Osteocyte (in vitro differentiated cells): Measurements from ENCODE around the gene RETN. TPM values are rescaled to one million over a fixed set of nuclear protein-coding genes. Genes with fewer than 3 reads are reported as not detected.

ENCODE experiments used
- DNase-seq: peaks from one replicate; pipeline ENCODE4 v3.0.0; 2021; ENCODE audit warnings: mixed read lengths; ENCODE audit not compliant: unreplicated experiment; ENCODE audit errors: extremely low spot score
- H3K27ac Mint-ChIP-seq: one replicate; pipeline ENCODE4 v1.8.0; 2021; ENCODE audit warnings: mild to moderate bottlenecking, mixed read lengths; ENCODE audit not compliant: unreplicated experiment
- H3K27me3 Mint-ChIP-seq: one replicate; pipeline ENCODE4 v1.8.0; 2021; ENCODE audit warnings: mixed read lengths; ENCODE audit not compliant: unreplicated experiment
- H3K36me3 Mint-ChIP-seq: one replicate; pipeline ENCODE4 v1.8.0; 2021; ENCODE audit warnings: mixed read lengths; ENCODE audit not compliant: unreplicated experiment
- H3K4me1 Mint-ChIP-seq: one replicate; pipeline ENCODE4 v1.8.0; 2021; ENCODE audit warnings: mixed read lengths; ENCODE audit not compliant: unreplicated experiment
- H3K4me3 Mint-ChIP-seq: one replicate; pipeline ENCODE4 v1.8.0; 2021; ENCODE audit warnings: mild to moderate bottlenecking, moderate library complexity, mixed read lengths; ENCODE audit not compliant: unreplicated experiment
- H3K9me3 Mint-ChIP-seq: one replicate; pipeline ENCODE4 v1.8.0; 2021; ENCODE audit warnings: mixed read lengths; ENCODE audit not compliant: unreplicated experiment
- total RNA-seq: library from RNA; stranded (reverse); gene quantifications from 2 replicates; pipeline ENCODE4 v1.2.1, GENCODE V29; 2021
- TF ChIP-seq, protein P1 (sequence below): fragments of 200-600 bp; sonication (generic); IDR thresholded peaks from 2 replicates; pipeline ENCODE4 v1.5.0; 2021; ENCODE audit warnings: antibody characterized with exemption, mild to moderate bottlenecking, moderate library complexity

Gene RETN
- total RNA-seq, 1 donor from 2014 or later: not detected

DNA sequence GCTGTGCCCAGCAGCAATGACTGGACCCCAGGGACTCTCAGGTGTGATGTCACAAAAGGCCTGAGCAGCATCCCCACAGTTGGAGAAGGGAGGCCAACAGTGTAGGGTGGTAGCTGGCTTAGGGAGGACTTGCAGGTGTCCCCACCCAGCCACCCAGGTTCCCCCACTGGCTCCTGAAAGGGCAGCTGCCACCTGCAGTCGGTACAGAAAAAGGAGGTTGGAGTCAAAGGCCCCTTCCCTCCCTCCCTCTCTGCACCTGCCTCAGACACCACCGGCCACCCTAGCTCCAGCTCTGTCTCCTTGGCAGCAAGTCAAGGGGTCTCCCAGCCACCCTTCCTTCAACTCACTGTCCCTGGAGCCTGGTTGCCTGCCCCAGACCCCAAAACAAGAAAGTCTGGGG, 35.2 kb upstream of the RETN start, which contains the start of gene PCP2:
TSS of gene PCP2 (minus strand) at position 22 of the 400 bp plus-strand sequence. CDS start 262 bp downstream, outside the sequence.
- no peak for DNase-seq
- H3K36me3 Mint-ChIP-seq: no peaks in the 10 kb centered on the region
- H3K27me3 Mint-ChIP-seq: peaks cover 16% of the 10 kb centered on the region
- no peak within 1 kb of the TSS for H3K27ac Mint-ChIP-seq
- H3K4me3 Mint-ChIP-seq: no peak within 1 kb of the TSS
- peaks cover 20% of the 10 kb centered on the region for H3K4me1 Mint-ChIP-seq
- TF ChIP-seq, protein P1, sequence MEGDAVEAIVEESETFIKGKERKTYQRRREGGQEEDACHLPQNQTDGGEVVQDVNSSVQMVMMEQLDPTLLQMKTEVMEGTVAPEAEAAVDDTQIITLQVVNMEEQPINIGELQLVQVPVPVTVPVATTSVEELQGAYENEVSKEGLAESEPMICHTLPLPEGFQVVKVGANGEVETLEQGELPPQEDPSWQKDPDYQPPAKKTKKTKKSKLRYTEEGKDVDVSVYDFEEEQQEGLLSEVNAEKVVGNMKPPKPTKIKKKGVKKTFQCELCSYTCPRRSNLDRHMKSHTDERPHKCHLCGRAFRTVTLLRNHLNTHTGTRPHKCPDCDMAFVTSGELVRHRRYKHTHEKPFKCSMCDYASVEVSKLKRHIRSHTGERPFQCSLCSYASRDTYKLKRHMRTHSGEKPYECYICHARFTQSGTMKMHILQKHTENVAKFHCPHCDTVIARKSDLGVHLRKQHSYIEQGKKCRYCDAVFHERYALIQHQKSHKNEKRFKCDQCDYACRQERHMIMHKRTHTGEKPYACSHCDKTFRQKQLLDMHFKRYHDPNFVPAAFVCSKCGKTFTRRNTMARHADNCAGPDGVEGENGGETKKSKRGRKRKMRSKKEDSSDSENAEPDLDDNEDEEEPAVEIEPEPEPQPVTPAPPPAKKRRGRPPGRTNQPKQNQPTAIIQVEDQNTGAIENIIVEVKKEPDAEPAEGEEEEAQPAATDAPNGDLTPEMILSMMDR: no peak
- no peaks in the 10 kb centered on the region for H3K9me3 Mint-ChIP-seq

DNA sequence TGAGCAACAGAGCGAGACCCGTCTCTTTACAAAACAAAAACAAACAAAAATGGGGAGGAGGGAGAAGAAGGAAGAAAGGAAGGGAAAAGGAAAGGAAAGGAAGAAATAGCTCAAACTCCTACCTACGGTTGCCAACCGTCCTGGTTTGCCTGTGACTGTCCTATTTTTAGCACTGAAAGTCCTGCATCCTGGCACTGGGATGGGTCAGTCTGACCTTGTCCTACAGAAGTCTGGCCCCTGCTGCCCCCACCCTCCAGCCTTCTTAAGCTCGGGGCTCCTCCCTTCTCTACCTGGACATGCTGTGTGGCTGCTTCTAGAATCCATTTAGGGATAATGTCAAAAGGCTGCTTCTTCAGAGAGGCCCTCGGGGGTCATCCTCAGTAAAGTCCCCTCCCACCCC, 33.2 kb upstream of the RETN start:
- TF ChIP-seq, protein P1: no peak
- no peak overlapping the region for H3K4me3 Mint-ChIP-seq
- no peak overlapping the region for H3K27ac Mint-ChIP-seq
- H3K4me1 Mint-ChIP-seq: peaks cover 4% of the 10 kb centered on the region
- H3K27me3 Mint-ChIP-seq: peaks cover 16% of the 10 kb centered on the region
- H3K9me3 Mint-ChIP-seq: no peaks in the 10 kb centered on the region
- DNase-seq: no peak
- no peaks in the 10 kb centered on the region for H3K36me3 Mint-ChIP-seq

DNA sequence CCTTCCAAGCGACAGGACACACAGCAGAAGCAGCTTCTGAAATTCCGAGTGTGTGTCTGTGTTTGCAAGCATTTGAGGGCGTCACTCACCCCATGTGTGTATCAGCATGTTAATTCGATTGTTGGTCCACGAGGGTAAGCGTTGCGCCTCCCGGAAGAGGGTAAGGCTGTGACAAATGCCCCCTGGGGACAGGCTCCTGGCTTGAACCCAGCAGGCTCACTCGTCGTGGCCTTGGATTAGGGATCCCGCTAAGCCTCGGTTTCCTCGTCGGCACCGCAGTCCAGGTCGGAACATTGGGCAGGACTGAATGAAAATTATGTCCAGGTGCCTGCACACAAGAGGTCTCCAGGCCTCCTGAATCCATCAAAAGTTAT, 32.5 kb upstream of the RETN start:
- Mint-ChIP-seq H3K27ac (no peak overlapping the region), H3K36me3 (no peaks in the 10 kb centered on the region), H3K27me3 (peaks cover 16% of the 10 kb centered on the region), H3K9me3 (no peaks in the 10 kb centered on the region), H3K4me3 (peak overlapping the region; percentile 40), H3K4me1 (no peaks in the 10 kb centered on the region)
- TF ChIP-seq, protein P1: no peak
- DNase-seq: no peak

DNA sequence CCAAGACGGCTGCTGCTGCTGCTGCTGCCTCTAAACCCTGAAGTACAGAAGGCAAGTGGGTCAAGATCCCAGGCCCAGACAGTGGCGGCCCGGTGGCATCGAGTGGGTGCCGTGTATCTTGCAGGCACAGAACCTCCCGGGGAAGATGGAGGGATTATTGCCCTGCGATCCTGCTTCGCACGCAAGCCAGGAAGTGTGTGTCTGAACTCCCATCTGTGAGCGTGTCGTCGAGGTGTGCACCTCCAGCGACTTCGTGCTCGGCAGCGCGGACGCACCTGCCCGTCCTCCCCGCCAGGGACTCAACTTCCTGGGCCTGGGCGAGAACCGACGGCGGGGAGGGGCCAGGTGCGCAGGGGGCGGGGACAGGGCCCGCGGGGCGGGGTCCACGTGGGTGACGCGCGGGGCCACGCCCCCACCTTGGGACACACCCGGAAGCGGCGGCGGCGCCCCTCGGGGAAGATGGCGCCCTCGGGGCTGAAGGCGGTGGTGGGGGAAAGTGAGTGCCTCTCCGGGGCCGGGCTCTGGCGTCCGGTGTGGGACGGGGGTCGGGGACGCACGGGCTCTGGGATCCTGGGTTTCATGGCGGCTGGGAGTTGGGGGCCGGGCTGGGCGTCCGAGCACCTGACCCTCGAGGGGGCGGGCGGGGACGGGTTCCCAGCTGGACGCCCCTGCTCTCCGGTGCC, 32.0 kb upstream of the RETN start, which contains the start of gene STXBP2:
TSS of gene STXBP2 (plus strand) at position 420 of the 683 bp plus-strand sequence. CDS start at position 460, 40 bp downstream.
- Mint-ChIP-seq H3K27ac (no peak within 1 kb of the TSS), H3K9me3 (no peaks in the 10 kb centered on the region), H3K27me3 (peaks cover 16% of the 10 kb centered on the region), H3K4me1 (no peaks in the 10 kb centered on the region), H3K4me3 (peak within 1 kb of the TSS; percentile 57), H3K36me3 (no peaks in the 10 kb centered on the region)
- TF ChIP-seq, protein P1: no peak
- no peak for DNase-seq

DNA sequence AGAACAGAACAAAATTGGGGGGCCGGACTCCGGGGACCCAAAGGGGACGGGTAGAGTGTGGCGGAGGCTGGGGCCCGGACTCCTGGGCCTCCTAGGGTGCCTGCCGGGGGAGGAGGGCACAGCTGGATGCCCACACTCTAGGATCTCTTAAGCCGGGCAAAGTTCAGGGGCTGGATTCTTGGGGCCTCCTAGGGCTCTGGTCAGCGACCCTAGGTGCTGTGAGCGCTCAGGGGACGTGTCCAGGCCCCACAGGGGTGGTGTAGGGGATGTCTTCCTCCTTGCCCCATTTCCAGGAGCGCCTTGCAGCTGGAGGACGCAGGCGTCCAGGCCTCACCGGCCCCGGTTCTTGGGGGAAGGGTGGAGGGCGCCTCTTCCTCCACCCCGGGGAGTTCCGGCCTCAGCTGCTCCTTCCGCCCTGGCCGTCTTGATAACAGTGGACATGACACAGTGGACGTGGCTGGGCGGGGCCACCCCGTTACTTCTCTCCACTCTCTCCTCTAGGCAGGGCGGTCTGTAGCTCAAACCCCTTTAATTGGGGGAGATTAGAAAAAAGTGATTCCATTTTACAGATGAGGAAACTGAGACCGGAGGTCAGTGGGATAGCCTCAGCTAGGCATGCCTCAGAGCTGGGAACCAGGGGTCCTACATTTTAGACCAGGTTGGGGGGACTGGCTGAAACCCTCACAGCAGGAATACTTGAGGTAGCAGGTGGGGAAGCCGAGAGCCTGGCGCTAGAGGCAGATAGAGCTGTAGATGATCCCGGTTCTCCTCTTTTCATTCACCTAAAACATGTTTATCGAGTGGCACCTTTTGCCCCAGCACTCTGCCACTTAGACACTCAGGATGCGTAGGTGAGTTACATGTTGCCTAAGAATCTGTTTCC, 31.2 kb upstream of the RETN start:
- Mint-ChIP-seq H3K27ac (no peak overlapping the region), H3K4me3 (peak overlapping the region; percentile 57), H3K4me1 (no peaks in the 10 kb centered on the region), H3K9me3 (no peaks in the 10 kb centered on the region), H3K36me3 (no peaks in the 10 kb centered on the region), H3K27me3 (peaks cover 16% of the 10 kb centered on the region)
- TF ChIP-seq, protein P1: no peak
- no peak for DNase-seq
